H1 (cell line): Measurements from ENCODE around the gene TSPAN5. TPM values are rescaled to one million over a fixed set of nuclear protein-coding genes. Genes with fewer than 3 reads are reported as not detected.
A peak's percentile ranks its signal among the peaks of the same experiment; 100 is the strongest.

Experiments
- CTCF ChIA-PET: fragments of 300-600 bp; sonication (Branson Sonifier 250); formaldehyde crosslinking; loops from one replicate; lab custom pipeline; 2021; ENCODE audit not compliant: partially characterized antibody; lab: Charles Lee
- POLR2A ChIA-PET: fragments of 300-600 bp; sonication (Branson Sonifier 250); formaldehyde crosslinking; loops from one replicate; lab custom pipeline; 2021; ENCODE audit warnings: inconsistent platforms; ENCODE audit not compliant: partially characterized antibody; lab: Charles Lee
- DNase-seq, 2 experiments: peaks; one replicate each; pipeline versions ENCODE4 v3.0.0 to v3.0.0-alpha.2; 2010 to 2022; ENCODE audit warnings: low spot score in 2 of 2, low read depth in 1 of 2, mixed read lengths in 1 of 2
- FAIRE-seq: peaks from 2 replicates; lab custom pipeline; 2011; peaks lifted over from hg19 to GRCh38; lab: Jason Lieb, UNC
- H2AFZ ChIP-seq: 2 replicates; pipeline ENCODE4 v1.8.1; 2012; ENCODE audit warnings: low read length, inconsistent platforms
- H2AK5ac ChIP-seq: 2 replicates; pipeline ENCODE4 v1.6.1; 2013; ENCODE audit warnings: low read depth, low read length
- H2BK120ac ChIP-seq: replicated peaks from 2 replicates; pipeline ENCODE3; 2013; ENCODE audit warnings: low read depth, low read length, inconsistent platforms
- H2BK12ac ChIP-seq: 2 replicates; pipeline ENCODE4 v1.6.1; 2013; ENCODE audit warnings: low read depth, low read length
- H2BK15ac ChIP-seq: 2 replicates; pipeline ENCODE4 v1.6.1; 2013; ENCODE audit warnings: low read length
- H2BK20ac ChIP-seq: 2 replicates; pipeline ENCODE4 v1.6.1; 2013; ENCODE audit warnings: low read length
- H2BK5ac ChIP-seq: 2 replicates; pipeline ENCODE4 v1.6.1; 2013; ENCODE audit warnings: low read depth, low read length
- H3K14ac ChIP-seq: 2 replicates; pipeline ENCODE4 v1.6.1; 2013; ENCODE audit warnings: inconsistent platforms; ENCODE audit not compliant: insufficient read length
- H3K18ac ChIP-seq: 2 replicates; pipeline ENCODE4 v1.6.1; 2013; ENCODE audit warnings: low read length; ENCODE audit errors: extremely low read depth
- H3K23ac ChIP-seq: 2 replicates; pipeline ENCODE4 v1.6.1; 2013; ENCODE audit warnings: inconsistent platforms; ENCODE audit not compliant: insufficient read length
- H3K23me2 ChIP-seq: 2 replicates; pipeline ENCODE4 v1.6.1; 2013; ENCODE audit warnings: low read depth, low read length
- H3K27ac ChIP-seq: 2 replicates; pipeline ENCODE4 v1.6.1; 2011; ENCODE audit warnings: low read depth, low read length, inconsistent platforms
- H3K27me3 ChIP-seq, 4 experiments: replicated peaks in 1 of 4; 1 replicate in 1 of 4; 2 replicates in 3 of 4; pipeline versions ENCODE4 v1.6.1 to v1.8.1; 2011 to 2013; ENCODE audit warnings: low read length in 3 of 4, mild to moderate bottlenecking in 3 of 4, inconsistent platforms in 2 of 4, mixed read lengths in 2 of 4, moderate library complexity in 1 of 4; ENCODE audit not compliant: control insufficient read depth in 3 of 4, insufficient read depth in 3 of 4; ENCODE audit errors: extremely low read depth in 1 of 4
- H3K36me3 ChIP-seq, 4 experiments: 2 replicates each; pipeline versions ENCODE4 v1.6.1 to v1.8.1; 2011 to 2013; ENCODE audit warnings: mild to moderate bottlenecking in 4 of 4, low read length in 3 of 4, moderate library complexity in 2 of 4, control low read depth in 1 of 4, inconsistent platforms in 1 of 4; ENCODE audit not compliant: insufficient read depth in 4 of 4, control insufficient read depth in 2 of 4
- H3K4ac ChIP-seq: replicated peaks from 2 replicates; pipeline ENCODE3; 2013; ENCODE audit warnings: low read length, low read depth, mixed read lengths, inconsistent platforms; ENCODE audit not compliant: insufficient read length
- H3K4me1 ChIP-seq, 4 experiments: replicated peaks in 1 of 4; 1 replicate in 1 of 4; 2 replicates in 3 of 4; pipeline versions ENCODE4 v1.6.1 to v1.8.1; 2011 to 2013; ENCODE audit warnings: low read length in 3 of 4, inconsistent platforms in 2 of 4, mixed read lengths in 1 of 4; ENCODE audit not compliant: insufficient read depth in 4 of 4, control insufficient read depth in 3 of 4
- H3K4me2 ChIP-seq, 2 experiments: 2 replicates each; pipeline versions ENCODE4 v1.6.1 to v1.8.1; 2011 to 2013; ENCODE audit warnings: low read depth in 2 of 2, low read length in 2 of 2, control low read depth in 1 of 2, inconsistent platforms in 1 of 2, mild to moderate bottlenecking in 1 of 2; ENCODE audit not compliant: insufficient read depth in 1 of 2
- H3K4me3 ChIP-seq, 4 experiments: fragments of 200-600, 300-600 bp in 1 of 4; sonication (generic), shearing (Covaris generic), sonication (Bioruptor Twin) in 1 of 4; 2 replicates each; pipeline versions ENCODE4 v1.5.1 to v1.8.1; 2011 to 2016; ENCODE audit warnings: low read length in 4 of 4, low read depth in 3 of 4, control low read depth in 2 of 4, inconsistent platforms in 2 of 4, mild to moderate bottlenecking in 2 of 4, mixed read lengths in 1 of 4, moderate library complexity in 1 of 4; ENCODE audit not compliant: insufficient read depth in 2 of 4; ENCODE audit errors: extremely low read depth in 1 of 4
- H3K56ac ChIP-seq: replicated peaks from 2 replicates; pipeline ENCODE3; 2013; ENCODE audit warnings: low read depth, mild to moderate bottlenecking, mixed read lengths, low read length, inconsistent platforms; ENCODE audit not compliant: insufficient read length
- H3K79me1 ChIP-seq: 2 replicates; pipeline ENCODE4 v1.6.1; 2013; ENCODE audit warnings: low read depth, low read length, control low read depth
- H3K79me2 ChIP-seq, 2 experiments: 2 replicates each; pipeline versions ENCODE4 v1.6.1 to v1.8.1; 2012 to 2013; ENCODE audit warnings: low read length in 2 of 2, mild to moderate bottlenecking in 2 of 2, inconsistent platforms in 1 of 2; ENCODE audit not compliant: insufficient read depth in 2 of 2, control insufficient read depth in 1 of 2
- H3K9ac ChIP-seq, 4 experiments: replicated peaks in 1 of 4; 1 replicate in 1 of 4; 2 replicates in 3 of 4; pipeline versions ENCODE4 v1.6.1 to v1.8.1; 2011 to 2013; ENCODE audit warnings: low read depth in 3 of 4, low read length in 3 of 4, control low read depth in 2 of 4, mild to moderate bottlenecking in 2 of 4, moderate library complexity in 2 of 4, inconsistent platforms in 1 of 4; ENCODE audit errors: extremely low read depth in 1 of 4
- H3K9me3 ChIP-seq, 2 experiments: 2 replicates each; pipeline versions ENCODE4 v1.6.1 to v1.8.1; 2012 to 2013; ENCODE audit warnings: mild to moderate bottlenecking in 2 of 2, moderate library complexity in 2 of 2, control low read depth in 1 of 2, inconsistent platforms in 1 of 2, low read depth in 1 of 2, low read length in 1 of 2, mixed read lengths in 1 of 2; ENCODE audit not compliant: insufficient read depth in 2 of 2
- H4K20me1 ChIP-seq, 2 experiments: replicated peaks in 1 of 2; 2 replicates each; pipeline versions ENCODE3 to v1.8.1; 2011 to 2013; ENCODE audit warnings: inconsistent platforms in 2 of 2, low read length in 2 of 2, mild to moderate bottlenecking in 1 of 2; ENCODE audit not compliant: insufficient read depth in 2 of 2, control insufficient read depth in 1 of 2
- H4K5ac ChIP-seq: 2 replicates; pipeline ENCODE4 v1.6.1; 2013; ENCODE audit warnings: low read length, low read depth, mixed read lengths, inconsistent platforms; ENCODE audit not compliant: insufficient read length
- H4K8ac ChIP-seq: 2 replicates; pipeline ENCODE4 v1.8.0; 2013; ENCODE audit warnings: mild to moderate bottlenecking, moderate library complexity, low read length, inconsistent platforms; ENCODE audit not compliant: insufficient read depth; ENCODE audit errors: extremely low read depth
- H4K91ac ChIP-seq: replicated peaks from 2 replicates; pipeline ENCODE3; 2013; ENCODE audit warnings: low read length, mixed read lengths, inconsistent platforms; ENCODE audit not compliant: insufficient read length
- BACH1 ChIP-seq: IDR thresholded peaks from 2 replicates; pipeline ENCODE4 v1.6.1; 2012; ENCODE audit warnings: low read length, improper control_type of control experiment
- CTCF ChIP-seq, 3 experiments: IDR thresholded peaks; 1 replicate in 2 of 3; 2 replicates in 1 of 3; pipeline versions ENCODE4 v1.5.1 to v1.6.1; 2011; ENCODE audit warnings: low read length in 3 of 3, mild to moderate bottlenecking in 3 of 3, inconsistent platforms in 2 of 3, low read depth in 1 of 3, moderate library complexity in 1 of 3; ENCODE audit not compliant: insufficient read depth in 1 of 3; ENCODE audit errors: control extremely low read depth in 1 of 3
- HDAC6 ChIP-seq: IDR thresholded peaks from one replicate; pipeline ENCODE4 v1.7.1; 2012; ENCODE audit warnings: low read depth, mild to moderate bottlenecking, inconsistent platforms, low read length, moderate library complexity
- KDM1A ChIP-seq: fragments of 200-600, 300-600 bp; sonication (generic); IDR thresholded peaks from 2 replicates; pipeline ENCODE4 v1.7.1; 2016; ENCODE audit warnings: mild to moderate bottlenecking, low read length, borderline replicate concordance
- KDM4A ChIP-seq: IDR thresholded peaks from one replicate; pipeline ENCODE4 v1.7.1; 2012; ENCODE audit warnings: low read depth, mild to moderate bottlenecking, moderate library complexity, low read length, inconsistent platforms; ENCODE audit not compliant: severe bottlenecking
- MAFK ChIP-seq: IDR thresholded peaks from 2 replicates; pipeline ENCODE4 v1.6.1; 2012; ENCODE audit warnings: low read depth, mild to moderate bottlenecking, improper control_type of control experiment, low read length
- NANOG ChIP-seq: IDR thresholded peaks from 2 replicates; pipeline ENCODE4 v1.6.1; 2011; ENCODE audit warnings: low read length, low read depth, mild to moderate bottlenecking, inconsistent platforms; ENCODE audit not compliant: insufficient read depth, poor library complexity, severe bottlenecking
- RNF2 ChIP-seq: fragments of 200-900, 300-1000 bp; sonication (generic); IDR thresholded peaks from 2 replicates; pipeline ENCODE4 v1.7.1; 2016; ENCODE audit warnings: borderline replicate concordance, low read depth, mild to moderate bottlenecking, antibody characterized with exemption, low read length; ENCODE audit not compliant: poor library complexity, severe bottlenecking; ENCODE audit errors: missing control alignments
- WGBS, 2 experiments: shearing (Covaris generic) in 1 of 2; methylation state at CpG; one replicate each; pipeline versions ENCODE4 v1.1.6 to v1.1.7; 2013 to 2015; ENCODE audit warnings: low lambda C conversion rate in 2 of 2, mixed read lengths in 2 of 2, inconsistent platforms in 1 of 2, low coverage in 1 of 2, missing lambda C conversion rate in 1 of 2; ENCODE audit not compliant: insufficient replicate concordance in 2 of 2, insufficient coverage in 1 of 2, insufficient read length in 1 of 2; ENCODE audit errors: extremely low coverage in 1 of 2, missing lambda C conversion rate in 1 of 2; 5-methylcytosine and 5-hydroxymethylcytosine counted together
- polyA plus RNA-seq, 7 experiments: library from polyadenylated mRNA; depleted of rRNA in 3 of 7; stranded (reverse) in 5 of 7; unstranded in 2 of 7; fragments of >200 nt in 5 of 7; fragments of 200-250 nt in 2 of 7; gene quantifications; 1 replicate in 5 of 7; 2 replicates in 1 of 7; 4 replicates in 1 of 7; pipeline versions ENCODE4 v1.2.1 to v1.2.3, GENCODE V29; 2011 to 2013; ENCODE audit warnings: missing spikeins in 2 of 7, mixed read lengths in 2 of 7
- total RNA-seq: library from RNA; stranded (reverse); fragmentation: NEBNext Ultra II Directional; extraction: Animal tissue kit (Norgen Biotek cat#: 25700); gene quantifications from 2 replicates; pipeline ENCODE4 v1.2.1, GENCODE V29; 2021

Gene TSPAN5
- total and polyA plus RNA-seq, 2 of the 8 experiments (the other 6 are each of a cell fraction or from before 2014, with no cell fraction given) = 17.6 to 21.2 TPM

GRCh38 chr4:98514741-98515469, 143.5 kb downstream of the TSPAN5 start:
- Histone ChIP-seq H3K27ac (no peak overlapping the region), H2BK15ac (no peak overlapping the region), H4K8ac (no peak overlapping the region), H3K56ac (no peak overlapping the region), H3K9me3 (peaks cover 0 to 5% of the 10 kb centered on the region in 2 experiments; a peak in 1 of 4 replicates), H2AK5ac (no peak overlapping the region), H3K23ac (no peak overlapping the region), H4K91ac (no peak overlapping the region), H2AFZ (no peak overlapping the region), H3K4ac (no peak overlapping the region), H3K18ac (0 out of 2 replicates have a peak overlapping the region, but pooled peaks have one; percentile 3), H2BK5ac (no peak overlapping the region), H3K14ac (no peak overlapping the region), H3K4me2 (peak overlapping the region in 1 of 2 experiments; percentile 48; a peak in 2 of 4 replicates), H3K4me1 (peaks cover 3 to 18% (median 8%) of the 10 kb centered on the region in 4 experiments; a peak in 4 of 7 replicates), H4K5ac (no peak overlapping the region), H2BK12ac (no peak overlapping the region), H3K36me3 (no peaks in the 10 kb centered on the region; a peak in 1 of 8 replicates), H3K4me3 (no peak overlapping the region), H3K23me2 (no peaks in the 10 kb centered on the region), H3K79me1 (no peaks in the 10 kb centered on the region; the same call in 1 of the 2 replicates), H2BK120ac (no peak overlapping the region), H4K20me1 (no peaks in the 10 kb centered on the region), H2BK20ac (0 out of 2 replicates have a peak overlapping the region, but pooled peaks have one; percentile 21), H3K79me2 (no peaks in the 10 kb centered on the region; a peak in 1 of 4 replicates), H3K27me3 (no peaks in the 10 kb centered on the region), H3K9ac (no peak overlapping the region)
- CTCF ChIA-PET = interaction anchor here (1.0 kb wide), 1 partner anchor 36 kb away, joined by 3 read pairs; no protein-coding TSS in a partner anchor
- WGBS, 2 experiments = 63% methylated on average over 4 of the region's 4 CpGs; no CpG with 5 or more reads in 1 of the 2 experiments
- FAIRE-seq (no peak), DNase-seq (no peak)
- POLR2A ChIA-PET = interaction anchor here (0.6 to 1.2 kb wide), 2 partner anchors 51 to 57 kb away, joined by 3 to 4 read pairs; no protein-coding TSS in a partner anchor
- TF ChIP-seq HDAC6 (no peak), RNF2 (no peak), MAFK (no peak), NANOG (no peak), KDM1A (no peak), KDM4A (no peak), BACH1 (no peak), CTCF (IDR thresholded peaks at IDR 0.05; ENCODE audit: control extremely low read depth in 1 of 3, insufficient read depth in 1 of 3, low read depth in 1 of 3, low read length in 3 of 3) (peak in 1 of 3 experiments; percentile 36; a peak in 1 of 4 replicates)
